PC-3 (cell line): Measurements from ENCODE around the gene DOCK8.

ENCODE experiments used
- EZH2 ChIP-seq: fragments of 300-600 bp; sonication (generic); IDR thresholded peaks from one replicate; pipeline ENCODE4 v1.6.1; 2017; ENCODE audit warnings: antibody characterized with exemption, mild to moderate bottlenecking, low read length; ENCODE audit not compliant: unreplicated experiment
- EZH2phosphoT487 ChIP-seq: fragments of 300-600 bp; sonication (generic); IDR thresholded peaks from 2 replicates; pipeline ENCODE4 v1.6.1; 2018; ENCODE audit warnings: mild to moderate bottlenecking, antibody characterized with exemption, low read length, borderline replicate concordance
- TF ChIP-seq, protein P1 (sequence below): fragments of 300-600 bp; sonication (generic); conservative IDR thresholded peaks from 2 replicates; pipeline ENCODE4 v1.5.1; 2017; ENCODE audit warnings: antibody characterized with exemption, low read depth, mild to moderate bottlenecking, low read length

- TF ChIP-seq, protein P1, sequence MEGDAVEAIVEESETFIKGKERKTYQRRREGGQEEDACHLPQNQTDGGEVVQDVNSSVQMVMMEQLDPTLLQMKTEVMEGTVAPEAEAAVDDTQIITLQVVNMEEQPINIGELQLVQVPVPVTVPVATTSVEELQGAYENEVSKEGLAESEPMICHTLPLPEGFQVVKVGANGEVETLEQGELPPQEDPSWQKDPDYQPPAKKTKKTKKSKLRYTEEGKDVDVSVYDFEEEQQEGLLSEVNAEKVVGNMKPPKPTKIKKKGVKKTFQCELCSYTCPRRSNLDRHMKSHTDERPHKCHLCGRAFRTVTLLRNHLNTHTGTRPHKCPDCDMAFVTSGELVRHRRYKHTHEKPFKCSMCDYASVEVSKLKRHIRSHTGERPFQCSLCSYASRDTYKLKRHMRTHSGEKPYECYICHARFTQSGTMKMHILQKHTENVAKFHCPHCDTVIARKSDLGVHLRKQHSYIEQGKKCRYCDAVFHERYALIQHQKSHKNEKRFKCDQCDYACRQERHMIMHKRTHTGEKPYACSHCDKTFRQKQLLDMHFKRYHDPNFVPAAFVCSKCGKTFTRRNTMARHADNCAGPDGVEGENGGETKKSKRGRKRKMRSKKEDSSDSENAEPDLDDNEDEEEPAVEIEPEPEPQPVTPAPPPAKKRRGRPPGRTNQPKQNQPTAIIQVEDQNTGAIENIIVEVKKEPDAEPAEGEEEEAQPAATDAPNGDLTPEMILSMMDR: peak; percentile 86
- TF ChIP-seq EZH2 (no peak), EZH2phosphoT487 (no peak)
Observed at GRCh38 chr9:385818-386398, 171.2 kb downstream of the DOCK8 start.
